HCT116 (cell line): ENCODE data around the gene LCOR.

ENCODE experiments used
- EZH2phosphoT487 ChIP-seq: fragments of 200-600 bp; IDR thresholded peaks from 2 replicates; pipeline ENCODE4 v1.6.1; 2018; ENCODE audit warnings: antibody characterized with exemption, borderline replicate concordance
- POLR2A ChIP-seq: IDR thresholded peaks from 2 replicates; pipeline ENCODE4 v1.7.0; 2011; ENCODE audit warnings: borderline replicate concordance; ENCODE audit not compliant: insufficient read depth, insufficient read length; ENCODE audit errors: extremely low read depth
- POLR2AphosphoS5 ChIP-seq: IDR thresholded peaks from 2 replicates; pipeline ENCODE4 v1.6.1; 2011; ENCODE audit warnings: mild to moderate bottlenecking, low read depth, low read length, moderate library complexity
- REST ChIP-seq: IDR thresholded peaks from 2 replicates; pipeline ENCODE4 v1.6.1; 2012; ENCODE audit warnings: low read depth
- SP1 ChIP-seq: IDR thresholded peaks from 2 replicates; pipeline ENCODE4 v1.6.1; 2012; ENCODE audit warnings: low read depth
- SRF ChIP-seq: IDR thresholded peaks from 2 replicates; pipeline ENCODE4 v1.6.1; 2012; ENCODE audit warnings: low read depth
- TCF7L2 ChIP-seq: IDR thresholded peaks from 2 replicates; pipeline ENCODE4 v1.7.0; 2011; ENCODE audit warnings: borderline replicate concordance, inconsistent platforms; ENCODE audit not compliant: insufficient read depth, insufficient read length; ENCODE audit errors: extremely low read depth
- YY1 ChIP-seq: IDR thresholded peaks from 2 replicates; pipeline ENCODE4 v1.6.1; 2011; ENCODE audit warnings: low read length, low read depth, moderate library complexity, mild to moderate bottlenecking; ENCODE audit not compliant: insufficient replicate concordance; ENCODE audit errors: extremely low read depth
- TF ChIP-seq, protein P1 (sequence below), 3 experiments: fragments of 200-600 bp in 1 of 3; sonication (generic) in 1 of 3; IDR thresholded peaks in 2 of 3; conservative IDR thresholded peaks in 1 of 3; 2 replicates each; pipeline ENCODE4 v1.5.1; 2012 to 2017; ENCODE audit warnings: low read depth in 2 of 3, low read length in 2 of 3, antibody characterized with exemption in 1 of 3, borderline replicate concordance in 1 of 3, control low read depth in 1 of 3, mild to moderate bottlenecking in 1 of 3, mixed read lengths in 1 of 3, mixed run types in 1 of 3, moderate library complexity in 1 of 3; ENCODE audit not compliant: insufficient read depth in 1 of 3
- TF ChIP-seq, protein P2 (sequence below): IDR thresholded peaks from 2 replicates; pipeline ENCODE4 v1.6.1; 2011; ENCODE audit warnings: mild to moderate bottlenecking, low read length, moderate library complexity; ENCODE audit not compliant: insufficient replicate concordance; ENCODE audit errors: extremely low read depth
- TF ChIP-seq, protein P3 (sequence below): IDR thresholded peaks from 2 replicates; pipeline ENCODE4 v1.6.1; 2012

DNA sequence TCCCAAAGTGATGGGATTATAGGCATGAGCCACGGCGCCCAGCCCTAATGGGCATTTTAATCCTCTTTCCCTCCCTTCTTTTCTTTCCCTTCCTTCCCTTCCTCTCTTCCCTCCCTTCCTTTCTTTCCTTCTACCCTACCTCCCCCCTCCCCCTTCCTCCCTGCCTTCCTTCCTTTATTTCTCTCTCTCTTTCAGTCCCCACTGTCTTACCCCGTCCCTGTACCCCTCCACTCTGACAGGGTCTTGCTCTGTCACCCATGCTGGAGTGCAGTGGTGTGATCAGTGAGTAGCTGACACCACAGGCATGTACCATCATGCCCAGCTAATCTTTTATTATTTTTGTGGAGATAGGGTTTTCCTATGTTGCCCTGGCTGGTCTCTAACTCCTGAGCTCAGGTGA is 24.2 kb downstream of the LCOR start:
- TF ChIP-seq TCF7L2 (no peak), SP1 (no peak), POLR2A (no peak), SRF (no peak), YY1 (no peak), REST (no peak), POLR2AphosphoS5 (no peak), EZH2phosphoT487 (no peak)
- TF ChIP-seq, protein P1, sequence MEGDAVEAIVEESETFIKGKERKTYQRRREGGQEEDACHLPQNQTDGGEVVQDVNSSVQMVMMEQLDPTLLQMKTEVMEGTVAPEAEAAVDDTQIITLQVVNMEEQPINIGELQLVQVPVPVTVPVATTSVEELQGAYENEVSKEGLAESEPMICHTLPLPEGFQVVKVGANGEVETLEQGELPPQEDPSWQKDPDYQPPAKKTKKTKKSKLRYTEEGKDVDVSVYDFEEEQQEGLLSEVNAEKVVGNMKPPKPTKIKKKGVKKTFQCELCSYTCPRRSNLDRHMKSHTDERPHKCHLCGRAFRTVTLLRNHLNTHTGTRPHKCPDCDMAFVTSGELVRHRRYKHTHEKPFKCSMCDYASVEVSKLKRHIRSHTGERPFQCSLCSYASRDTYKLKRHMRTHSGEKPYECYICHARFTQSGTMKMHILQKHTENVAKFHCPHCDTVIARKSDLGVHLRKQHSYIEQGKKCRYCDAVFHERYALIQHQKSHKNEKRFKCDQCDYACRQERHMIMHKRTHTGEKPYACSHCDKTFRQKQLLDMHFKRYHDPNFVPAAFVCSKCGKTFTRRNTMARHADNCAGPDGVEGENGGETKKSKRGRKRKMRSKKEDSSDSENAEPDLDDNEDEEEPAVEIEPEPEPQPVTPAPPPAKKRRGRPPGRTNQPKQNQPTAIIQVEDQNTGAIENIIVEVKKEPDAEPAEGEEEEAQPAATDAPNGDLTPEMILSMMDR (IDR thresholded peaks at IDR 0.05 in 2 of 3, conservative IDR thresholded peaks at IDR 0.05 in 1 of 3; ENCODE audit: borderline replicate concordance in 1 of 3, insufficient read depth in 1 of 3, low read depth in 2 of 3, low read length in 2 of 3), result no peak
- TF ChIP-seq, protein P2, sequence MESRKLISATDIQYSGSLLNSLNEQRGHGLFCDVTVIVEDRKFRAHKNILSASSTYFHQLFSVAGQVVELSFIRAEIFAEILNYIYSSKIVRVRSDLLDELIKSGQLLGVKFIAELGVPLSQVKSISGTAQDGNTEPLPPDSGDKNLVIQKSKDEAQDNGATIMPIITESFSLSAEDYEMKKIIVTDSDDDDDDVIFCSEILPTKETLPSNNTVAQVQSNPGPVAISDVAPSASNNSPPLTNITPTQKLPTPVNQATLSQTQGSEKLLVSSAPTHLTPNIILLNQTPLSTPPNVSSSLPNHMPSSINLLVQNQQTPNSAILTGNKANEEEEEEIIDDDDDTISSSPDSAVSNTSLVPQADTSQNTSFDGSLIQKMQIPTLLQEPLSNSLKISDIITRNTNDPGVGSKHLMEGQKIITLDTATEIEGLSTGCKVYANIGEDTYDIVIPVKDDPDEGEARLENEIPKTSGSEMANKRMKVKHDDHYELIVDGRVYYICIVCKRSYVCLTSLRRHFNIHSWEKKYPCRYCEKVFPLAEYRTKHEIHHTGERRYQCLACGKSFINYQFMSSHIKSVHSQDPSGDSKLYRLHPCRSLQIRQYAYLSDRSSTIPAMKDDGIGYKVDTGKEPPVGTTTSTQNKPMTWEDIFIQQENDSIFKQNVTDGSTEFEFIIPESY, result no peak
- TF ChIP-seq, protein P3, sequence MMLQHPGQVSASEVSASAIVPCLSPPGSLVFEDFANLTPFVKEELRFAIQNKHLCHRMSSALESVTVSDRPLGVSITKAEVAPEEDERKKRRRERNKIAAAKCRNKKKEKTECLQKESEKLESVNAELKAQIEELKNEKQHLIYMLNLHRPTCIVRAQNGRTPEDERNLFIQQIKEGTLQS, result no peak
